Putamen (tissue), 1 donor: Measurements from ENCODE around the gene HS3ST4.

Experiments
- DNase-seq: peaks from one replicate; pipeline ENCODE4 v3.0.0-alpha.2; 2016; ENCODE audit warnings: low spot score

Gene HS3ST4

DNA sequence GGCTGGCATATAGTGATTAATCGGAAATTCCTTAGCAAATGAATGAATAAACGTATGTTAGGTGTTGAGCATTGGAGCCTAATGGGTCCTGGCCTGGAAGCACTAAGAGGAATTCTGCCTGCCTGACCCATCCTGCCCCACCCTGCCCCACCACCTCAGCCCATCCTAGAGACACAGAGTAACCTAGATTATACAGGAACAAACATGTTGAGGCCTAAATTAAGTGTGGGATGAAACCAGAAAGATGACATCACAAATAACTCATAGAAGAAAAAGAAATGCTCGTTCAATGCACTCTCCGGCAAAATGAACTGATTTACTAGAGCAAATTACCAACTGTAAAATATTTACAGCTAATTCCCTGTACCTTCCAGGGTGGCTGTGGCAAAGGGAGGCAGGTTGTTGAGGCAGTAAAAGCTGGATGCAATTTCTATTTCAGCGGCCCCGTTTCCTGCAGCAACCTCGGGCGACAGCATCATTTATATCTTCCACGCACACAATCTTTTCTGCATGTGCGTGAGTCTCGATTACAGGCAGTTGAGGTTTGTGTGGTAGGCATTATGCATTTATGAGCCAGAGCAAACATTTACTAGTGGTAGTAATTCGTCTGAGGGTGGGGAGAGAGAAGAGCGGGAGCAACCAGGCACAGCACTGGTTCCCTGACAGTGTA, 417.2 kb downstream of the HS3ST4 start:
- DNase-seq: no peak

GRCh38 chr16:26111900-26112299, 420.1 kb downstream of the HS3ST4 start:
- DNase-seq: no peak

- no peak for DNase-seq
These were observed 426.8 kb downstream of the HS3ST4 start for GRCh38 chr16:26118575-26118974.

DNA sequence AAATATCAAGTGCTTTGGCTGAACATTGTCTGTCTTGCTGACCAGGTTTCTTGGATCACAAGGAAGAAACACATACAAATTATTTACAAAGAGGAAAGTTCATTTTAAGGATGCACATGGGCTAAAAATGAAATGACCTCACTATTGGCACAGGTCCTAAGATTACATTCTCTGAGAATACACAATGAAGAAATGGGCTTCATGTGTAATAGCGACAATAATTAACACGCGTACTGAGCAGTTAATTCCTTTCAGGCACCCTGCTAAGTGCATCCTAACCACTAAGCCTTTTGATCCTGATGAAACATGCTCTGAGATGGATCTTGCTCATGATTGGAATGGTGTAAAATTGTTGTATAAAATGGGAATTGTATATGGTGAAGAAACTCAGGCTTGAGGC, 429.0 kb downstream of the HS3ST4 start:
- DNase-seq: no peak

- no peak for DNase-seq
These were observed 436.5 kb downstream of the HS3ST4 start for GRCh38 chr16:26128296-26128695.

GRCh38 chr16:26129997-26130396, 438.2 kb downstream of the HS3ST4 start:
- DNase-seq: no peak

DNA sequence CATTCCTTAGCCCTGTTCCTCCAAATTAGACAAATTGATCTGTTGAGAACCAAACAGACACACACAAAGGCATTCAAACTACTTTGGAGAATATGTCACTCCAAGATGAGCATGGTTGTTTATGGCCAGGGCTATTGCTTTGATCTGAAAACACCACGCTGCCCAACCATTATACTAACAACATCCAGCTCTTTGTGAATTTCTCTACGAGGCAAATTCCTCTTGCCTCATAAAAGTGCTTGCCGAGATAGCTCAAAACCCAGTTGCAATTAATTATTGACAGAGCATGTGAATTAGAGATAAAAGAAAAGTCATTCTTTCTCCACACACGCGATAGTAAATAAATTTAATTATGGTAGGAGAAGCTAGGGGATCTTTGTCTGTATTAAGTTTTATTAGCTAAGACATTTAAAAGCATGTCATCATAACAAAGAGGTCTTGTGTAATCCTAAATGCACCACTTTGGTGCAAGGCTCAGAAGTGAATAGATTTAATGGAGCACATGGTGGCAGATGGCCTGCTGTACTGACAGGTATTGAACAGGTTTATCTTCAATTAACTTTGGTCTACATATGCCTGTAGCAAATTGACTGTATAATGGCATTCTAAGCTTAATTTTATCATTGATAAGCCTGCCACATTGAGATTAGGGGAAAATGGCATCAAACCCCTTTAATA, 441.8 kb downstream of the HS3ST4 start:
- no peak for DNase-seq

GRCh38 chr16:26134588-26134987, 442.8 kb downstream of the HS3ST4 start:
- no peak for DNase-seq

- peak; percentile 28 for DNase-seq
These were observed 446.2 kb downstream of the HS3ST4 start for GRCh38 chr16:26137956-26138355.

DNA sequence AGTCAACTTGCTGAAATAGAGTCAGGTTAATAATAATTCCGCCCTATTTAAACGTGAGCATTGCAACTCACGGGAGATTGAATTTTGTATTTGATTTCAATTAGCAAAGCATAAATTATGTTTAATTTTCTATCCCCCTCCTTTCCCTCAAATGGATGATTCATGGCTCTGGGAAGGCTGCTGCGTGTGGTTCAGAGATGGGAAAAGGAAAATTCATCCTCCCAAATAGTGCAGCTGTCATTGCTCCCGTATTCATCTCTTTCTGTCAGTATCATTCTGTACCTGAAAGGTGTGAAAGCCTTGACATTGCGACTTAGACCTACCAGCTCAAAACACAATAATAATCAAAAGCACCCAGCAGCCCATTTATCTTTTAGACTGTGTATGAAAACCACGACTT, 447.3 kb downstream of the HS3ST4 start:
- peak; percentile 21 for DNase-seq

DNA sequence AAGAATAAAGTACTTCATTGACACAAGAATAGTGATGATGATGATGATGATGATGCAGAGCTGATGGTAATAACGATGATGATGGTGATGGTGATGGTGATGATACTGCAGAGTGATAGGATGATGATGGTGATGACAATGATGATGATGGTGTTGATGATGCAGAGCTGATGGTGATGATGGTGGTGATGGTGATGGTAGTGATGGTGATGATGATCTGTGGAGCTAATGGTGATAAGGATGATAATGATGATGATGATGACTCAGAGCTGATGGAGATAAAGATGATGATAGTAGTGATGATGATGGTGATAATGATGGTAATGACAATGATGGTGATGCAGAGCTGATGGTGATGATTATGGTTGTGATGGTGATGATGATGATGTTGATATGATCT, 448.1 kb downstream of the HS3ST4 start:
- DNase-seq: no peak

DNA sequence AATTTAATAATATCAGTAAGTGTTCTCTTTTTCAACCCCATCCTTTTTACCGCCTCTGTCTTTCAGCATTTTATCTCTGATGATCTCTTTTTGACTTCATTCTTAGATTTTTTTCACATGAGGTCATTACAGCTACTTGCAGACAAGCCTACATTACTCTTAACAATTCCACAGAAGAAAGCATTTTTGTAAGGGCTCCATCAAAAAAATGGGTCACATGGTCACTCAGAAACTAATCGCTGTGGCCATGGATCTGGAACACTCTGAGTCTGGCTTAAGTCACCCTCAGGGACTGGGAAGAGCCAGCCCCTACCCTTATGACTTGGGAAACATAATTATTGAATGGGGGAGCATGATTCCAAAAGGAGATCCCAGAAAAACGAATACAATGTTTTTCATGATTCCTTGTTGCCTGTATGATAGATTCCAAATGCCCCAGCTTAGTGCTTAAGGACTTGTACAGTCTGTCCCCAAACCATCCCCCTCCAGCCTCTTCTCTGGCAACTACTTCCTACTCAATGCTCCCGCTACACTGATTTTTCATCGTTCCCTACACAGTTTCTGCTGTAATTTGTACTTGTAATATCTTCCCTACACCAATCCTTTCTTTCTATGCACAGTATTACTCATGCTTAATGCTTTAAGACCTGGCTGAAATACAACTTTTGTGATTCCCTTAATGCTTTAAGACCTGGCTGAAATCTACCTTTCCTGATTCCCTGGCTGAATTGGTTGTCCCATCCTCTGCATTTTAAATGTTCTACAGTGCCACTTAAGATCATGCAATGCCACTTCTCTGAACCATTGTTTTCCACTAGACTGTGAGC, 457.8 kb downstream of the HS3ST4 start:
- peak; percentile 21 for DNase-seq

DNA sequence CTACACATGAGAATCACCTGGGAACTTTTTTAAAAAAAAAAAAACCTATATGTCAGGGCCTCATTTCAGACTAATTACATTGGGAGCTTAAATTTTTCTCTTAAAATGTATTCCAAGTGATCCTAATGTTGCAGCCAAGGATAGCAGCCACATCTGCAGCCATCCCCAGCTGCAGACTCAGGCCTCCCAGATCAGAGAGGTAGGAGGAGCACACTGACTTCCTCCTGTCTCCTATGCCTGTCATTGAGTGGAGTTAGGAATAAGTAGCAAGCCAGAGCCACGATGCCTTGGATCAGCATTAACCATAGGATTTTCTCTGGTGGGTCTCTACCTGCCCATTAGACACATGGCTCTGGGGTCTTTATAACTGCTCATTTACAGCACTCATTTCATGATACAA, 463.5 kb downstream of the HS3ST4 start:
- DNase-seq: no peak

DNA sequence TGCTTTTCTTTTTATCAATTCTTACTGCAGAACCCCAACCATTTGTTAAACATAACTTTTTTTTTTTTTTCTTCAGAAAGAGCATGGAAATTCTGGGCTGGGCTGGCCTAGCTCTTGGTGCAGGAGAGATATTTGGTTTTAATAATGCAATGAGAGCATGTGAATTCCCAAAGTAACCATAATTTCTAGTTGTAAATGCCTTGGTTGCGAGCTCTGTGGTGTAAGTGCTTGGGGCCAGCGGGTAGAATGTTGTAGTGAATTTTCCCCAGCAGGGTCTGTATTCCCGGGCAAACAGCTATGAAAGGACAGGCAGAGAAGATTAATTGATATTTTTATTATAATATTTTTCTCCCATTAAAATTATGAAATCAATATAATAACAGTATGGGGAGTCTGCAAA, 465.6 kb downstream of the HS3ST4 start:
- DNase-seq: no peak

GRCh38 chr16:26158142-26158759, 466.5 kb downstream of the HS3ST4 start:
- DNase-seq: no peak

DNA sequence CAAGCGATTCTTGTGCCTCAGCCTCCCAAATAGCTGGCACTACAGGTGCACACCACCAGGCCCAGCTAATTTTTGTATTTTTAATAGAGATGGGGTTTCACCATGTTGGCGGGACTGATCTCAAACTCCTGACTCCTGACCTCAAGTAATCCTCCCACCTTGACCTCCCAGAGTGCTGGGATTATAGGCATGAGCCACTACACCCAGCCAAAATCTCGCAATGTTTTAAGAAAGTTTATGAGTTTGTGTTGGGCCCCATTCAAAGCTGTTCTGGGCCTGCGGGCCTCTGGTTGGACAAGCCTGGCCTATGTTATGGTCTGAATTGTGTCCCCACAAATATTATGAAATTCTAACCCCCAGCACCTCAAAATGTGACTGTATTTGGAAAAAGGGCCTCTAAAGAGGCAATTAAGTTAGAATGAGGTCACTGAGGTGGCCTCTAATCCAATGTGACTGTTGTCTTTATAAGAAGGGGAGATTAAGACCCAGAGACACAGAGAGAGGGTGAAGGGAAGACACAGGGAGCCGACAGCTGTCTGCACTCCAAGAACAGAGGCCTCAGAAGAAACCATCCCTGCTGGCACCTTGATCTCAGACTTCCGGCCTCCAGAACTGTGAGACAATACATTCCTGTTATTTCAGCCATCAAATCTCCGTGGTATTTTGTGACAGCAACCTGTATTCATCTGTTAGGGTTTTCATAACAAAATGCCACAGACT, 469.9 kb downstream of the HS3ST4 start:
- no peak for DNase-seq

GRCh38 chr16:26169473-26169872, 477.7 kb downstream of the HS3ST4 start:
- DNase-seq: no peak

GRCh38 chr16:26175944-26176343, 484.2 kb downstream of the HS3ST4 start:
- no peak for DNase-seq

- no peak for DNase-seq
These were observed 485.7 kb downstream of the HS3ST4 start for GRCh38 chr16:26177438-26177837.

DNA sequence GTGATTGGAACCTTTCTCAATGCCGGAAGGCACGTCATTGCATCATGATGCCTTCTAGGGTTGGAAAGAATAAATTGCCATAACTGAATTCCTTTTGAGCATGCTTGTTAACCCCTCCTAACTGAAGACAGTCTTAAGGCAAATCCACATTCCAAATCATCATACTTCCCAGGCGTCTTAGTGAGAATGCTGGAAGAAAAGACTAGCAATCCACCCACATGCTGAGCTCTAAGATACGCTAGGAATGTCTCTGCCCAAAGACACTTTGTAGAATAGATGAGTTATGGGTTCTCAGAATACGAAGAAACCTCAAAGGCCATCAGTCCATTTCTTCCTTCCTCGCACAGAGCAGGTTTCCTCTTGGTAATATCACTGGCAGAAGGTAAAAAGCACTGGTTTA, 486.5 kb downstream of the HS3ST4 start:
- no peak for DNase-seq

- DNase-seq: no peak
These were observed 494.4 kb downstream of the HS3ST4 start for GRCh38 chr16:26186091-26186615.
